ENCODE data around the gene VWA8.
"Not testable (repeated sequence)": the region's sequence is repeated elsewhere in the genome, so short reads cannot be mapped to it uniquely, and the experiment has no call there.

Gene VWA8

GRCh38 chr13:41557719-41558118 is 403.2 kb downstream of the VWA8 start:
- no peak for DNase-seq (ENCODE audit: low read depth)

DNA sequence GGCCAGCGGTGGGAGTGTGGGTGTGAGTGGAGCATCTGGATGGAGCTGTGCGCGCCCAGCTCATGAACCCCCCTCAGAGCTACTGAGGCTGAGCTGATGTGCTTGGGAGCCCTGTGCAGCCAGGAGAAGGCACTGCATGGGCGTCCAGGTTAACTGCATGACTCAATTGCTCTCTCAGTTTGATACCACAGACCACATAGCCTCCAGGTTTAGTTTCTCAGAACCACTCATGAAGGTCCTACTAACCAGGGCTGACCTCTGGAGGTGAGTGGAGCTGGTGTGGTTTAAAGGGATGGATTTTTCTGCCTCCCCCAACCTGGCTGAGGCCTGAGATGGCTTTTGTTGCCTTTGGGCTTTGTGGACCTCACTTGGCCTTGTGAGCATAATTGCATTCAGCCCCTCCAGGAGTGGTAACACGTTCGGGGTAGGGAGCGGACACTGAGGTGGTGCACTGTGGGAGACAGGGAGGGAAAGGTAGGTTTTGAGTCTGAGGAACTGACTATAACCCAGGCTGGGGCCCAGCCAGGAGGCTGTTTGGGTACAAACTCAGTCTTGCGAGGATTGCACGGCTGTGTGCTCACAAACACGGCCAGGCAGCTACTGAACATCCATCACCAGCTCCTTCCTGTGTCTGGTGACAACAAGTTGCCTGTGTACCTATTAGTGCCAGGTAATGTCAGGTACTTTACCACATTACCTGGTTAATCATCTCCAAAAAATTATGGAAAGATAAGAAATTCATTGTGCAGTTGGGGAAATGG is 406.1 kb downstream of the VWA8 start:
- DNase-seq (ENCODE audit: low read depth): no peak

DNA sequence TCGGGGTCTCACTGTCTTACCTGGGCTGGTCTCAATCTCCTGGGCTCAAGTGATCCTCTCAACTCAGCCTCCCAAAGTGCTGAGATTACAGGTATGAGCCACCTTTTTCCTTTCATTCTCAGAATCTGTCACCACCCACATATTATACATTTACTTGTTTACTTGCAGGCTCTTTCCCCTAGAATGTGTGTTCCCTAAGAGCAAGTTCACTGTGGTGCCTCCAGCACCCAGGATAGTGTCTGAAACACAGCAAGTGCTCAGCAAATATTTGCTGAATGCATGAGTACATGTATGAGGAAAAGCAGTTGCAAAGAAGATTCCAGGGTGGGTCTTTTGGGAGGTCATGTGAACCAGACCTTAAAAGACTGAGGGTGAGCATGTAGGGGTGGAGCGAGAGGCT is 406.7 kb downstream of the VWA8 start:
- DNase-seq (ENCODE audit: low read depth): no peak

DNA sequence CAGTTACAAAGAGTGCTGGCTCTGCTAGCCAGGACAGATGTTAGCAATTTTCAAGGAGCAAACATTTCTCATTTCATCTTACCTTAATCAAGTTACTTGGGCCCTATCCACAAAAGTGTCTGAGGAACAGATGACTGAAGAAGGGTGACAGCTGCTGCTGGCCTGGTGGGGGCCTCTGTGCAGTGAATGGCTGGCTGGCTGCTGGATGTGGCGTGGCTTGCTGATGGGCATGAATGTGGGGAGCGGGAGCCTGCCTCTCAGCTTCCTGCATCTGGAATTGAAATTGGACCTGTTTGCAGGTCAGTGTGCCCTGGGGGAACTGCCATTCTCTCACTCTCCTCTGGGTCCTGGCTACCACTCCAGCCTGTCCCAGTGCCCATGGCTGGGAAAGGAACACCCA is 408.9 kb downstream of the VWA8 start:
- no peak for DNase-seq (ENCODE audit: low read depth)

DNA sequence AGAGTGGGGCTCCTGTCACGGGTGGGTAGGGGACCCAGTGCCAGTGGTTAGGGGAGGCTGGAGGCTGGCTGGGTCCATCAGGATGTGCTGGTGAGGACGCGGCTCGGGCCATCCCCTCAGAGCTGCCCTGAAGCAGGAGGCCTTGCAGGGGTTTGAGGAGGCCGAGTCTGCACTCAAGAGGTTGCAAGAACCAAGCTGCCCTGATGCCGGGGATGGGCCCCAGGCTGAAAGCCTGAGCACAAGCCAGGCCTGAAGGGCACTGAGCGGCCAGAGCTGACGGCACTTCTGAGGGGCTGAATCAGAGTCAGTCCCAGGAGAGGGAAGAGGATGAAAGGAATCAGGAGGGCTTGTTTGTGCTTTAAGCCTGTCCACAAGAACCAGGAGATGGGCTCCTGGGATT is 410.6 kb downstream of the VWA8 start:
- no peak for DNase-seq (ENCODE audit: low read depth)

GRCh38 chr13:41549491-41549890 is 411.4 kb downstream of the VWA8 start:
- no peak for DNase-seq (ENCODE audit: low read depth)

GRCh38 chr13:41548910-41549309 is 412.0 kb downstream of the VWA8 start:
- no peak for DNase-seq (ENCODE audit: low read depth)

- no peak for DNase-seq (ENCODE audit: low read depth)
These were observed 412.9 kb downstream of the VWA8 start for GRCh38 chr13:41548031-41548430.

DNA sequence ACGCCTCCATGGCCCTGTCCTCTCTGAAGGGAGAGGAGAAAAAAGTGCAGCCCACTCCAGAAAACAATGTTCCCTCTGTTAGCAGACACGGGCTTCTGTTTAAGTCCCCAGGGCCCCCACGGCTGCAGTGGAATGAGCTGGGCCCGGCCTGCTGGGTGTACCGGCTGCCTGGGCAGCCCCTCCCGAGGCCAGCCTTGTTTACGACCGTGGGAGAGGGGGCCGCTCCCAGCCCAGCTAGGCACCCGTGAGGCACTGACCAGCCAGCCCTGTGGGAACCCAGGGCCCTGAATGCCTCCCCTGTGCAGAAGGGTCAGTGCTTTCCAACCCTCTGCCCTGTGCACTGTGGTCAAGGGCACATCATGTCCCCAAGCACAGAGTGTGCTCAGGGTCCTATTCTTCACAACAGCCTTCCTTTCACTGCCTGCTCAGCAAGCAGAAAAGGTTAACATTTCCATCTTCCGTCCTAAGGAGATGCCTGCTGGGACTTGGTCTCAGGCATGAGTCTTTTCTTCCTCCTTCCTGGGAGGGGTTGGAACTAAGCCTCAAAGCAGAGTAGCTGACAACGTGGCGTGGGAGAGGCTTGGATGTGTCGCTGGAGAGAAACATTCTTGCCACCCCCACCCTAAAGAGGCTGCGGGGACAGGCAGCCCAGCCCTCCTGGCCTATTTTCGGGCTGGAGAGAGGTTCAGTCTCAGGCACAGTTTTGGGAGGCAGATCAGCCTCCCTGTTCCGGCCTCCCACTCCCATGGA is 413.5 kb downstream of the VWA8 start:
- no peak for DNase-seq (ENCODE audit: low read depth)

- no peak for DNase-seq (ENCODE audit: low read depth)
These were observed 414.3 kb downstream of the VWA8 start for GRCh38 chr13:41546372-41547190.

GRCh38 chr13:41545432-41545707 is 415.5 kb downstream of the VWA8 start:
- DNase-seq (ENCODE audit: low read depth): no peak

GRCh38 chr13:41543664-41544300 is 417.1 kb downstream of the VWA8 start:
- DNase-seq (ENCODE audit: low read depth): no peak

GRCh38 chr13:41542799-41543198 is 418.1 kb downstream of the VWA8 start:
- not testable (repeated sequence) for DNase-seq (ENCODE audit: low read depth)

DNA sequence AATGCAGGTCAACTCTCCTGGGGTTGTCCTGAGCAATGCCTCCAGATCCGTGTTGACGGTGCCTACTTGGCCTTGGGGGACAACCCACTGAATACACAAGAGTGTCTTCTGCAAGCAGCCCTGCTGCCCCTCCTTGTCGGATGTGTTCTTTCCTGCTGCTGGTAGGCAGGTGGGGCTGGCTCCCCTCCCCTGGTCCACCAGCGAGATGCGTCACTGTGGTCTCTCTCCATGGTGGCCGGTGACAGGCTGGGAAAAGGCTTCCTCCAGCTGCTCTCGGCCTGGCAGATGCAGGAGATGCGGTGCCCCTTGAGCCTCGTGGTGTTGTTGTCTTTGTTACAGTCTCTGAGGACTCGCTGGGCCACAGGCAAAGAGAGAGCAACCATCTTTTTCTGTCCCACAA is 418.6 kb downstream of the VWA8 start:
- no peak for DNase-seq (ENCODE audit: low read depth)

- DNase-seq (ENCODE audit: low read depth): no peak
These were observed 419.6 kb downstream of the VWA8 start for GRCh38 chr13:41541142-41541938.

- peak; percentile 51 for DNase-seq (ENCODE audit: low read depth)
These were observed 420.7 kb downstream of the VWA8 start for GRCh38 chr13:41540240-41540639.

- no peak for DNase-seq (ENCODE audit: low read depth)
These were observed 427.4 kb downstream of the VWA8 start for GRCh38 chr13:41533266-41534052.

DNA sequence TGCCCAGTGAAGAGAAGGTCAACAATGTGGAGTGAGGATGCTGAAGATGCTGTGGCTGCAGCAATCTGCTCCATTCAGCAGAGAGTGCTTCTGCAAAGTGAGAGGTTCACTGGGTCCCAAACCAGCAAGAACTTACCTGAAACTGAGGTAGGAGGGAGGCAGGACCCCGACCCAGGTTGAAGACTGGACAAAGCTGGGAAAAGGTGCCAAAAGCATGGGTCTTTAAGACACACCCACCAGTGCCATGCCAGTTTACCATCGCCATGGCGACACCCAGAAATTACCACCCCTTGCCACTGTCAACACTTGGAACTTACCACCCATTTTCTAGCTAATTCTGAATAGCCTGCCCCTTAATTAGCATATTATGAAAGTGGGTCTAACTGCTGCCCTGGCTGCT is 432.9 kb downstream of the VWA8 start:
- no peak for DNase-seq (ENCODE audit: low read depth)

- no peak for DNase-seq (ENCODE audit: low read depth)
These were observed 440.0 kb downstream of the VWA8 start for GRCh38 chr13:41520660-41521630.
